ENCODE measurements around the gene RALGPS2.
A peak's percentile ranks its signal among the peaks of the same experiment; 100 is the strongest.

Gene RALGPS2, protein sequence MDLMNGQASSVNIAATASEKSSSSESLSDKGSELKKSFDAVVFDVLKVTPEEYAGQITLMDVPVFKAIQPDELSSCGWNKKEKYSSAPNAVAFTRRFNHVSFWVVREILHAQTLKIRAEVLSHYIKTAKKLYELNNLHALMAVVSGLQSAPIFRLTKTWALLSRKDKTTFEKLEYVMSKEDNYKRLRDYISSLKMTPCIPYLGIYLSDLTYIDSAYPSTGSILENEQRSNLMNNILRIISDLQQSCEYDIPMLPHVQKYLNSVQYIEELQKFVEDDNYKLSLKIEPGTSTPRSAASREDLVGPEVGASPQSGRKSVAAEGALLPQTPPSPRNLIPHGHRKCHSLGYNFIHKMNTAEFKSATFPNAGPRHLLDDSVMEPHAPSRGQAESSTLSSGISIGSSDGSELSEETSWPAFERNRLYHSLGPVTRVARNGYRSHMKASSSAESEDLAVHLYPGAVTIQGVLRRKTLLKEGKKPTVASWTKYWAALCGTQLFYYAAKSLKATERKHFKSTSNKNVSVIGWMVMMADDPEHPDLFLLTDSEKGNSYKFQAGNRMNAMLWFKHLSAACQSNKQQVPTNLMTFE

DNA sequence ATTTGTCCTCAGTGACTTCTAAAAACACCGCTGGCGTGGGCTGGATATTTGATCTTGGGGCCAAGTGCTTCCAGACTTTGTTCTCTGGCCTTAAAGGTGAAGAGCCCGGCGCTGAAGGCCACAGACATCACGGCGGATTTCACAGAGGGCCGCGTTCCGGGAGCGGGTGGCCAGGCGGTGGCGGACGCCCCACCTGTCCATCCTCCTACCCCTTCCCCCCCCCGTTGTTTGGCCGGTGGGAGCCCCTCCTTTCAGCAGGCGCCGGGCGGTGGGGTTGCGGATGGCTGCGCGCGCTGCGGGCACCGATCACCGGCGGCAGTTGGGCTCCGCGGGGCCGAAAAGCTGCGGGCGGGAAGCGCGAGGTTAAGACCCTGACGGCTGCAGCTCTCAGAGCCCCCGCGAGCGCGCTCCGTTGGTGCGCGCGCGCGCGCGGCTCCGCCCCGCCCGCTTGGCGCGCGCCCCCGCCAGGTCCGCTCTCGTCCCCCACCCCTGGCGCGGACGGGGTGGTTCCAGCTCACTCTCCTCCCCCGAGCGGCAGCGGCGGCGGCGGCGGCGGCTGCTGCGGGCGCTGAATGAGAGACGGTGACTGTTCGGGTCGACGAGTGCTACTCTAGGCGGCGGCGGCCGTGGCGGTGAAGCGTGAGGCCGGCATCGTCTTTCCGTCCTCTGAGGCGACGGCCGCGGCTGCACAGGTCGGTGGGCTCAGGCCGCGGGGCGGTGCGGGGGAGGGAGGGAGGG is at the start of gene RALGPS2:
Gene RALGPS2, plus strand, starts transcription at position 517 of the 738 bp plus-strand sequence. CDS start 51,521 bp downstream, outside the sequence.
- peak; percentile 41 for DNase-seq

DNA sequence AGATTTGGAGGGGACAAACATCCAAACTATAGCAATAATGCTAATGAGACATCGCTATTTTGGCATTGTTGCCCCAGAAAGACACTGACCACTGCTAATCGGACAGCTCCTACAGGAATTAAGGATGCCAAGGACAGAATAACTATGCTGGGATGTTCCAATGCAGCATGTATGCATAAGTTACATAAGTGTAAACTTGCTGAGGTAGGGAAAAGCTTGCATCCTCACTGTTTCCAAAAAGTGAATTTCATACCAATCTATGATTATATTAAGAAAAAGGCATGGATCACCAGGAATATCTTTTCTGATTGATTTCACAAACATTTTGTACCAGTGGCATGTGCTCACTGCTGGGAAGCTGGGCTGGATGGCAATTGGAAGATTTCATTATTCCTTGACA is 45.8 kb upstream of the RALGPS2 start:
- no peak for DNase-seq

DNA sequence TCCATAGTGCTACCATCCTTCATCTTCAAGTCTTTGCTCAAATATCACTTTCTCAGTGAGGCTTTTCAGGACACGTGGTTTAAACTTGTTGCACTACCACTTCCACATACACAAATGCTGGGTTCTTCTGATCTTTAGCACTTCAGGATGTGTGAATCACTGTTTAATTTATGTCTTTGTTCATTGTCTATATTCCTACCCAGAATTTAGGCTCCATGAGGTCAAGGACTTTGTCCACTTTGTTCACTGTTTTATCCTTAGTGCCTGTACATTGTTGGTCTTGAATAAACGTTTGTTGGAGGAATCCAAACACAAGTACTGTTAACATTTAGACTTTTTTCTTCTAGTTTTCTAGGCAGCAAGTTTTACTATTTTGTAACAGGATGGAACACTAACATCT is 42.6 kb upstream of the RALGPS2 start:
- DNase-seq, result no peak

DNA sequence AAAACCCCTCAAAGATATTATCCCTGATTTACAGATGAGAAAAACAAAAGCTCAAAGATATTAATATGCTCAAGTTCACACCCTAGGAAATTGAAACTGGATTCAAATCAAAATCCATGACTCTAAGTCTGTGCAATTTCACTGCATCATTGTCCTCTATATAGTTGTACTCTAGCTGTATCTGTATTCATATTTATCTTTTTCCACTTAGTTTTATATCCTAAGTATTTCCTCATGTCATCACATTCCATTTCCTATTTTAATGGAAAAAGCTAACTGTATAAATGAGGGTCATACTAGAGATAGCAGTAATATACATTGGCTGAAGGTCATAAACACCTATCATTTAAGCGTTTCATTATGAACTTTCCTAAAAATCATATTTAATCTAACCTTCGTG is 42.2 kb upstream of the RALGPS2 start:
- DNase-seq, result no peak

DNA sequence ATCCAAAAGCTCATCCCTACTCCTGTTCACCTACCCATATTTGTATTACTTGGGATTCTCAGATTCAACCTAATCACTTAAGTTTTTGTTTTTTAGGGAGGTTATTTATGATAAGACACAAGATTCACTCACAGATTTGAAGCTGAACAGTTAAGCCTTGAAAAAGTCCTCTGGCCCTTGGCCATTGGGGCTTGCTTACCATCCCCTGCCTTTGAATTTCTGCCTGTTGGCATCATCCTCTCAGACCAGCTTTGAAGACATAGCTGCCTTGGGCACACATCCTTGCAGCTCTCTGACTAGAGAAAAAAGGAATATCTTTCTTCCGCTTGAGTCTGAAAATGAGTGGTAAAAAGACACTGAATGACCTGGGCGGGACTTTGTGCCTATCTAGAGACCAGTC is 41.8 kb upstream of the RALGPS2 start:
- DNase-seq, result no peak

DNA sequence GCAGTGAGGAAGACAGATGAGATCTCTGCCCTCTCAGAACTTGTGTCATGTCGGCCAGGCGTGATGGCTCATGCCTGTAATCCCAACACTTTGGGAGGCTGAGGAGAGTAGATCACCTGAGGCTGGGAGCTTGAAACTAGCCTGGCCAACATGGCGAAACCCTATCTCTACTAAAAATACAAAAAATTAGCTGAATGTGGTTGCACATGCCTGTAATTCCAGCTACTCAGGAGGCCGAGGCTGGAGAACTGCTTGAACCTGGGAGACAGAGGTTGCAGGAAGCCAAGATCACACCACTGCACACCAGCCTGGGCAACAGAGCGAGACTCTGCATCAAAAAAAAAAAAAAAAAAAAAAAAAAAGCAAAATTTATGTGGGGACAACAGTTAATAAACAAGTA is 40.9 kb upstream of the RALGPS2 start:
- no peak for DNase-seq

DNA sequence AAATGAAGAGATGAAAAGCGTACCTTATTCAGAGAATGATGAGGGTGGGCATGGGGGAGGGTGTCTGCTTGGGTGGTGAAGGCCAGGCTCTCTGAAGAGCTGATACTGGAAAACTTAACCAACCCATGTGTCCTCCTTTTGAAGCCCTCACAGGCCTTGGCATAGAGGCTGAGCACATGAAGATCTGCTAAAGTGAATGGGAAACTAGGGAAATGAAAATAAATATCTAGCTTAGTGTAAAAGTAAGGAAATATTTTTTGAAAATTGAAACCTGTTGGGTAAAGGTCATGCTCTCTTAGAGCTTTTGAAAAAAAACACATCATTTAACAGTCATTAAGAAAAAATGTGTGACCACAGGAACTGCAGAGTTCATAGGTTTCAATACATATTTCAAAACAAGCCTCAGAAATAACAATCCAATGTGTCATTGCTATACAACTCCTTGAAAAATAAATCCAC is 40.5 kb upstream of the RALGPS2 start:
- DNase-seq, result no peak

DNA sequence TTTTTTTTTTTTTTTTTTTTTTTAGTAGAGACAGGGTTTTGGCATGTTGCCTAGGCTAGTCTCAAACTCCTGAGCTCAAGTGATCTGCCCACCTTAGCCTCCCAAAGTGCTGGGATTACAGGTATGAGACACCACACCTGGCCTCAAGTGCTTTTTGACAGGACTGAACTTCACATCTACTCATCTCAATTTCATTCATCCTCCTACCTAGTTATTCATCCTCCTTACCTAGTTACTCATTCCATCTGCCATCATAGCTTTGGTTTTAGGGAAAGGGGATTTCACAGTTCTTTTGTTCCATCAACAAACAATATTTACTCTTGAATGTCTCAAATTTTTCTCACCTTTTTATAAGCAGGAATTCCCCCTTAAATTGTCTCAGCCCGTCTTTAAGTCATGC is 38.6 kb upstream of the RALGPS2 start:
- DNase-seq, result no peak

DNA sequence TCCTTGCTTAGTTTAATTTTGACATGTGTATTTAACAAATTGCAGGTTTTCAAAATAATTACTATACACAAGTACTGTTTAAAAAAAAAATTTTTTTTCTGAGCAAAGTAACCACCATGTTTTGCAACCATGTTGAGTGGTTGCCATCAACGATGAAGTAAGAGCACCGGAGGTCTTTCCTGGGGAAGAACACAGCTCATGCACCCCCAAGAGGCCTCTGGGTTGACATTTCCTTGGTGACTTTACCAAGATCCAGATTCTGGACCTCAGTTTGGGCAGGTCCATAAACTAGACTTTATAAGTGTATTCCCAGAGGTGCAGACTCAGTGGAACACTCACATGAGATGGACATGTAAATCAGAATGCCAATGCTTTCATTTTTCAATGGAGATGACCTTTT is 36.8 kb upstream of the RALGPS2 start:
- no peak for DNase-seq

DNA sequence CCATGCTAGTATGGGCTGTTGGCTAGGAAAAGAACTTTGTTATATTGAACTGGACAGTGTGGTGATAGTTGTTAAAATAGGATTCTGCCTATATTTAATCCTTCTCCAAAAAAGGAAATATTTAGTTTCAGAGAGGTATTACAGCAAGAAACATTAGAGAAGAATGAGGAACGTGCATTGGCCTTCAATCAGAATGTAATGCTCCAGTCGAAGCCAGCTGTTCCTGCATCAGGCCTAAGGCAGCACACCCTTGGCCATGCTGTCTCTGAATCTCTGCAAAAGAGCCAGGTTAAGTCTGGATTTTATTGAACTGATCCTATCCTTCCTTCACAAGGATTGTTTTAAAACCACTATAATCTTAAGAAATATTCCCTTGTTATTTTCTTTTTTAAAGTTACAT is 35.3 kb upstream of the RALGPS2 start:
- DNase-seq, result no peak

DNA sequence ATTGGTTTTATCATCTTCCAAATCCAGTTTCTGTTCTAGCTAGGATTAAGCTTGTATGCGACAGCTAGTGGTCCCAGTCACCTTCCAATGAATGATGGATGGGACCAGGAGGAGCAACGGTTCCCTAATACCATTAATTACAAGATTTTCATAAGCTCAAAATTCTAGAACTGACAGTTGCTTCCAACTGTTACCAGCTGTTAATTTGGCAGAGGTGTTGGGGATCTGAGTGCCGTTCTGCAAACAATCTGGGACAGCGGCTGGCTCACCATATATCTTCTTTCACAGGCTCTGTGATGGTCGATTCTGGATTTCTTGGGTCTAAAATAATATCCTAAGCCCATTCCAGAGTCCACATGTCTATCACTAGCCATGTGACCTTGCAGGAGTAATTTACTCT is 34.5 kb upstream of the RALGPS2 start:
- DNase-seq, result no peak

DNA sequence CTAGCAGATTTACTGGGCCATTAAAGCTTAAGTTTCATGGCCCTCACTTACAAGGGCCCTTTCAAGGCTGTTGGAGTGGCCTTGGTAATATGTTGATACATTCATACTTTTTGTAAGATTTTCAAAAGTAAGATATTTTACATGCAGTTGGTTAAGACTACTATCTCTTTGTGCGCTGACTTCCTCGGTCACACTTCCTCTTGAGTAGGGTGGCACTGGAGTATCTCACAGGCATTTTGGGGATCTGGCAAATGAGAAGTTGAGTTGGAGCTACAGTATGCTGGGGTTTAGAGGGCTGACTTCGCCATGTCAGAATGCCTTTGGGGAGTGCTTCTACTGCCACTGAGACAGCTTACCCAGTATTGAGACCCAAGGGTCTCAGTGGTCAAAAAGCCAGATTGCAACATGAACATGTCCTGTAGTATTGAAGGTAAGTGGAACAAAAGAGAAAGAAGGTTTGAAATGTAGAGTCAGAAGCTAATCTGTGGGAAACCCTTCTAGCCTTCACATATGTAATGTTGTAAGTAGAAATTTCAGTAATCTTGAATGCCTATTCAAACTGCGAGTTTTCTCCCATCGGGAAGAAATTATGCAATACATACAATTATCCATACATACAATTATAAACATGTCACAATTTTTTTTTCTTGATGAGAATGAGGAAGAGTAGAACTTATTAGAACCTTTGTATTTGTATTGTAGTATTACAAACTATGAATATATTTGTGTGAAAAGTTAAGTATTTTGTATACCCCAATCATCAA is 32.3 kb upstream of the RALGPS2 start:
- no peak for DNase-seq

DNA sequence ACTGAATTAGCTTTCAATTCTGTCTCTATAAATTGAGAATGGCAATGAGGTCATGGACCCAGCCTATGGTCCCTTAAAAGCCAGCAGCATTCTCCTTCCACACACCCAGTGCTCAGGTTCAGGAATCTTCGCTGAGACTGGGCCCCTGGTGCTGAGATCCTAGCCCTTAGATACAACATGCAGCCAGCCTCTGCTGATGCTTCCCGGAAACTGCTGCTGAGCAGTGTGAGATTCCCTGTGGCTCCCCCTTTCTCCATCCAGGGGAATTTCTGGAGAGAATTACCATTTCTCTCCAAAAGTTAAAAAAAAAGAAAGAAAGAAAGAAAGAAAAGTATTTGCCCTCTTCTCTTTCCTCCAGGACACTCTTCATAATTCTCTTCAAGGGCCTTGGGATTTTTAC is 31.7 kb upstream of the RALGPS2 start:
- no peak for DNase-seq

DNA sequence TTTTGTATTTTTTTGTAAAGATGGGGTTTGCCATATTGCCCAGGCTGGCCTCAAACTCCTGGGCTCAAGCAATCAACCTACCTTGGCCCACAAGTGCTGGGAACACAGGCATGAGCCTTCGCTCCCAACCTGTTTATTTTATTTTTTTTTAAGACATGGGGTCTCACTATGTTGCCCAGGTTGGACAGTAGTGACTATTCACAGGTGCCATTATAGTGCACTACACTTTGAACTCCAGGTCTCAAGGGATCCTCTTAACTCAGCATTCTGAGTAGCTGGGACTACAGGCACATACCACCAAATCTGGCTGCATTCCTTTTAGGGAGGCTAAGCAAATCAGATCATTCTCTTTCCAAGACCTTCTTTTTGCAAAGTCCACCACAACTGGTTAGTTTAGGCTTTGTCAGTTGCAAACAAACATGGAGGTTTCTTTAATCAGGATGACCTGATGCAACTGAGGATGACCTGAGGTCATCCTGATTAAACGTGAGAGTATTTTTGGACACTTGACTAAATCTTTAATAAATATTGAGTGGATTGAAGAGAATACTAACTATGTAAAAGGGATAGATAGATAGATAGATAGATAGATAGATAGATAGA is 30.0 kb upstream of the RALGPS2 start:
- DNase-seq, result no peak

DNA sequence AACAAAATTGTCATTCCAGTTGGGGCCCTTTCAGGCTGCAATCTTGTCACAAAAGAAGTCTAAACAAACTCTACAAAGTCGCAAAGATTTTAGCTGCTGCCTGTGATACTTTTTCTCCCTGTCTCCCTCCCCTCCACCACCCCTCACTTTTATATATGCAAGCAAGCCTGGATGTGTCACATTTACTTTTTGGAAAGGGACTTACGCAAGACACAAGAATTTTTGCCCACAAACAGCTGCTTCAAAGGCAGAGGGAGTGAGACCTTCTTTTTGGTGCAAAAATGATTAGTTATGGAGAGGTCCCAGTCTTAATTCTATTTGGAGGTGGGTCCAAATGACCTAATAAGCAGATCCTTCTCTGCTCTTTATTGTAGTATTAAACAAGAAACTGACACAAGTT is 22.9 kb upstream of the RALGPS2 start:
- DNase-seq, result no peak

DNA sequence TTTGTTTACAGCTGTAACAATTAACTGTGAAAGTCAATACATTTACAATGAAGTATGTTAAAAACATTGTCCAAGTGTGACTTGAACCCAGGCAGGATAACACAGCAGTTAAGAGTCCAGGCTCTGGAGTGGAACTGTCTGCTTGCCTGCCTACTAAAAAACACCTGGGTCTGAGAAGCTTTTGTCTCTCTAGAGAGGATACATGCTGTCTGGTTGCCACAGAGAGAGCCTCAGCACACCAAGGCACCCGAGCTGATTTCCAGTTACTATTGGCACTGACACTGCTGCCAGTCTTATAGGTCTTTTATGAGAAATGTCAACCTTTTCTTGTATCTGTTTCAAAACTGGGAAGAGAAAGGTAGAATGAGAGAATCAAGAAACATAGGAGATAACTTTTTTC is 20.2 kb upstream of the RALGPS2 start:
- DNase-seq, result no peak

DNA sequence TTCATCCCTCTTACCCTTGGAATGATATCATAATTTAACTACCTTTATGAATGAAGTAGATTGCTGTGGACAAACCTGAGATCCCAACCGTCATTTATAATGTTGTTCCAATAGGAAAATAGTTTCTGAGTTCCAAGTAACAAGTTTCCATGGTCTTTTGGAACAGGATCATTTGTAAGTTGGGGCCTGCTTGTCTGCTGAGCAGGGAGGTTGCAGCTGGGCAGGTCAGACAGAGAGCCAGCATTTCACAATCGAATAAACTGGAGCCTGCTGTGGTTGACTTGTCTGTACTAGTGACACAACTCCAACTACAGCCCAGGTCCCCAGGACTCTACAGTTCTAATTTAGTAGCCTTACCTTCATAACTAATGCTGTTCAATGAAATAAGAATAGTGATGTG is 18.6 kb upstream of the RALGPS2 start:
- DNase-seq, result no peak

DNA sequence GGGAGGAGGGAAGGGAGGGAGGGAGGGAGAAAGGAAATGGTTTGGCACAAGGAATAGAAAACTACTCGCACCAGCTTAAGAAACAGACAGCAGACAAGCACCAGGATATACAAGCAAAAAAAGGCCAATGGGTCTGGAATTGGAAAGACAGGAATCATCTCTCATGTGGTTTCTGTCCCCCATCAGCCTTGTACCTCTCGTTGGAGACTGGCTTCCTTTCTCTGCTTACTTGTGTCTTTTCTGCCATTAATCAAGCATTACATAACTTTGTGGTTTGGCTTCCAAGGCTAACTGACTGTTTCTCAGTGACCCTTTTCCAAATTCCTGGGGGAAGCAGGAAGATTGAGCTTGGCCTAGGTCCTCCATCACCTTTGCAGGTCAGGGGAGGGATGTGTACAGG is 11.8 kb upstream of the RALGPS2 start:
- no peak for DNase-seq

DNA sequence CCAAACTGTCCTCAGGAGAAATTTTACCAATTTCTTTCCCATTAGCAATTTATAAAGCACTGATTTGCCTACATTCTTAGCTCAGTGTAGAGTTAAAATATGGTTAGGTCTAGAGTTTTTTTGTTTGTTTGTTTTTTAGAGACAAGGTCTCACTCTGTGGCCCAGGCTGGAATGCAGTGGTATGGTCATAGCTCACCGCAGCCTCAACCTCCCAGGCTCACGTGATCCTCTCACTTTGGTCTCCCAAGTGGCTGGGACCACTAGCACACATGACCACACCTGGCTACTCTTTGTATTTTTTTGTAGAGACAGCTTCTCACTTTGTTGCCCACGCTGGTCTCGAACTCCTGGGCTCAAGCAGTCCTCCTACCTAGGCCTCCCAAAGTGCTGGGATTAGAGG is 10.6 kb upstream of the RALGPS2 start:
- no peak for DNase-seq

DNA sequence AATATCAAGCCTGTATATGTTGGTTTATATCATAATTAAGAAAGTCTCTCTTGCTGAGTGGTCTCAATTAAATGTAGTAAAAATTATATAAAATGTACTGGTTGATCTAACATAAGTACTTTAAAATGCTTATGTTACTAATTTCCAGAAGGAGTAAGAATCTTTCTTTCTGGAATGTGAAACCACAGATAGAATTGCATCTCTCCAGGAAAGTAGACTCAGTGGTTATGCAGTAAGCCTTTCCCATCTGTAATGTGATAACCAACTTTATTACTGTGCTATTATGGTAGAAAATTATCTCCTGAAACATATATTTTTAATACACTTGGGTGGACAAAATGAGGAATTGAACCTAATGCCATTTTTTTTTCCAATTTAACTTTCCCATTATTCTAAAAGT is 8.9 kb upstream of the RALGPS2 start:
- DNase-seq, result no peak

DNA sequence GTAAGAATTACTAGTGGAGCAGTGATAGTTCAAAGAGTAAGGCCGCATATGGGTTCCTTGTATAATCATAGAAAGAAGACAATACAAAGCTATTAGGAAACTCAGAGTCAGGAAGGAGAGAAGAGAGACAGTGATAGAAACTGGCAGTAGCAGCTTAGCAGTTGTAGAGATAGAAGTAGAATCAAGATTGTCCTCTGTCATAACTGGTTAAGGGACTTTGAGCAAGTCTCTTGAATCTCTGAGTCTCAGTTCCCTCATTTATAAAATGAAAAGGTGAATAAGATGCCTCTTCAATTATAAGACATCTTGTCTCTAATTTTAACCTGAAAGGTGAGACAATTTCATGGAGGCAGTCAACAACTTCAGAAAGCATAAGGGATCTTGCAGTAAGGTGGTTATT is 6.5 kb upstream of the RALGPS2 start:
- no peak for DNase-seq

DNA sequence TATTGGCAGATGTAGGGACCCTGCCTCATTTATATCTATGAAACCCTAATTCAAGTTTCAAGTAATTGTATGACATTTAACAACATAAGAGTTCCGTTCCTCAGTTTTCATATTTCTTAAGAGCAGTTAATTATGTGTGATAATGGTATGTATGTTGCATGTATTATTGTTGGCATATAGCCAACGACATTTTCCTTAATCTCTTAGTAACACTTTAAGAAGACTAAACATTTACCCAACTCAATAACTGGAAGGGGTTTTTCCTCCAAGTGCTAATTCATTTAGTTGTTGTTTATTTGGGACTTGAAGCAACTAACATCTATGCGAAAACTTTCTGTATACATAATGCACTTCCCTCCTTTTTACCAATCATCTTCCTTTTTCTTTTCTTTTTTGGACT is 1.5 kb upstream of the RALGPS2 start:
- no peak for DNase-seq

DNA sequence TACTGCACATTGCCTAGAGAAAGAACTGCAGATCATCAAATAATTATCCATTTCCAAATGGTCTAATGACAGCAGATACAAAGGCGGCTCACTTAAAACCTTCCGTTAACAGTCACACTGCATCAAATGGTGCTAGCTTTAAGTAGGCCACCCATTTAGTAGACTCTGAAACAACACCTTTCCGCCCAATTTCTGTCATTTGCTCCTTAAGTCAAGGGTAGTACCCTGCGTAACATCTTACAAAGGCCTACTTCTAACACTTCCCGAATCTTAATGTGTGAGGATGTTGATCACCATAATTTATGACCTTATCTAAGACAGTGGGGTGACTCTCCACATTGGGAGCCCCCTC is 692 bp upstream of the RALGPS2 start:
- DNase-seq, result no peak

Data from NCI-H1105 treated with DMSO at 0.1 percent for 48 hours (cell line).